AG09309 (cell line): ENCODE data around the gene HIBCH.

Experiments
- DNase-seq: peaks from one replicate; pipeline ENCODE4 v3.0.0-alpha.2; 2010; ENCODE audit warnings: low read depth
- H3K4me3 ChIP-seq: 2 replicates; pipeline ENCODE4 v1.5.1; 2011; ENCODE audit warnings: mild to moderate bottlenecking, low read depth, low read length, moderate library complexity; ENCODE audit not compliant: control insufficient read depth
- TF ChIP-seq, protein P1 (sequence below): IDR thresholded peaks from 2 replicates; pipeline ENCODE4 v1.5.1; 2011; ENCODE audit warnings: mild to moderate bottlenecking, low read depth, low read length, inconsistent platforms; ENCODE audit not compliant: insufficient read depth, control insufficient read depth; ENCODE audit errors: missing control alignments

HIBCH gene

DNA sequence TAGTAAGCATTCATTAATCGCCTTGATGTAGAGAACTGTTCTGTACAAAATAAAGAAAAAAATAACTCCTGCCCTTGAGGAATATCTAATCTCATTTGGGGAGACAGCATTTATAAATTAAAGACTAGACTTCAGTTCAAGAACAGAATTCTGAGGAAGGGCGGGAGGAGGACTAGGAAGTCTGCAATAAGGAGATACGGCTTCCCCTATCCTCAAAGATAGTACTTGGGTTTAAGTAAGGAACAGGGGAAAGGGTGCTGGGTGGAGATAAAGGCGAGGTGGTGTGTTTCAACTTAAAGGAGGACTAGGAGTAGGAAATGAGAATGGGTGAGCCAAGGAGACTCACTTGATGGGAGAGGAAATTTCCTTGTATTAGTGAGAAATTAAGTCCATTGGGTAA, 135.2 kb downstream of the HIBCH start:
- TF ChIP-seq, protein P1, sequence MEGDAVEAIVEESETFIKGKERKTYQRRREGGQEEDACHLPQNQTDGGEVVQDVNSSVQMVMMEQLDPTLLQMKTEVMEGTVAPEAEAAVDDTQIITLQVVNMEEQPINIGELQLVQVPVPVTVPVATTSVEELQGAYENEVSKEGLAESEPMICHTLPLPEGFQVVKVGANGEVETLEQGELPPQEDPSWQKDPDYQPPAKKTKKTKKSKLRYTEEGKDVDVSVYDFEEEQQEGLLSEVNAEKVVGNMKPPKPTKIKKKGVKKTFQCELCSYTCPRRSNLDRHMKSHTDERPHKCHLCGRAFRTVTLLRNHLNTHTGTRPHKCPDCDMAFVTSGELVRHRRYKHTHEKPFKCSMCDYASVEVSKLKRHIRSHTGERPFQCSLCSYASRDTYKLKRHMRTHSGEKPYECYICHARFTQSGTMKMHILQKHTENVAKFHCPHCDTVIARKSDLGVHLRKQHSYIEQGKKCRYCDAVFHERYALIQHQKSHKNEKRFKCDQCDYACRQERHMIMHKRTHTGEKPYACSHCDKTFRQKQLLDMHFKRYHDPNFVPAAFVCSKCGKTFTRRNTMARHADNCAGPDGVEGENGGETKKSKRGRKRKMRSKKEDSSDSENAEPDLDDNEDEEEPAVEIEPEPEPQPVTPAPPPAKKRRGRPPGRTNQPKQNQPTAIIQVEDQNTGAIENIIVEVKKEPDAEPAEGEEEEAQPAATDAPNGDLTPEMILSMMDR: no peak
- no peak for DNase-seq
- no peak overlapping the region for H3K4me3 ChIP-seq

DNA sequence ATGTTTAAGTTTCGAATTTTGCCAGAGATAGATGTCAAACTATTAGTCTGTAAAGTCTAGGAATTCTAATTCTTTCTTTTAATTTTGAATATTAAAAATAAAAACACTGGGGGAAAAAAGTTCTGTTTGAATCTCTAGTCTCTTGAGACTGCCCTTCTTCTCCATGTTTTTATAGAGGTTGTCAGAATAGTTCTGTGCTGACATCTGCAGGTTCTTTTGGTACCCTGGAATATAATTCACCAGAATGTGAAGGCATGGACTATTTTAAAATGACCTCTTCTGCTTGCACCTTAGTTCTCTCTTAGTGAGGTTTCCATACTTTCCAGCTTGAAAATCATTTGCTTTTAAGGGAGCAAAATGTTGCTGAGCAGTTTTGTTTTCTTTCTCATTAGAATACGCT, 136.1 kb downstream of the HIBCH start:
- no peak overlapping the region for H3K4me3 ChIP-seq
- DNase-seq: no peak
- TF ChIP-seq, protein P1: peak; percentile 8

DNA sequence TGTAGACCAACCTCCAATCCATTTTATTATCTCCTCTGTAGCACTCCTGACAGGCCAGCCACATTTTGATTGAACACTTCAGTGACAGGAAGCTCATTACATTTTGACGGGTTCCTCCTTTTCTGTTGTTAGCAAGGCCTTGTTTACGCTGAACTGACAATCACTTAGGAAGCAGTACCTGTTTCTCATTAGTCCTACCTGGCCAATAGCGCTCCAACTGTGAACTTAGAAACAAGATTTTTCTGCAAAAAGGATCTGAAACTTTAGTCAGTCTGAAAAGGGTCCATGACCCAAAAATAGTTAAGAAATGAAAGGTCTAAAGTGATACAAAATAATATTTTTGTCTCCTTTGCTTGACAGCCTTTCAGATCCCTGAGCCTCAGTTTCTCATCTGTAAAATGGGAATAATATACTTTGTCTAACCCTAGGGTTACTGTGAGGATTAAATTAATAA, 137.5 kb downstream of the HIBCH start:
- no peak for DNase-seq
- no peak overlapping the region for H3K4me3 ChIP-seq
- TF ChIP-seq, protein P1: no peak

DNA sequence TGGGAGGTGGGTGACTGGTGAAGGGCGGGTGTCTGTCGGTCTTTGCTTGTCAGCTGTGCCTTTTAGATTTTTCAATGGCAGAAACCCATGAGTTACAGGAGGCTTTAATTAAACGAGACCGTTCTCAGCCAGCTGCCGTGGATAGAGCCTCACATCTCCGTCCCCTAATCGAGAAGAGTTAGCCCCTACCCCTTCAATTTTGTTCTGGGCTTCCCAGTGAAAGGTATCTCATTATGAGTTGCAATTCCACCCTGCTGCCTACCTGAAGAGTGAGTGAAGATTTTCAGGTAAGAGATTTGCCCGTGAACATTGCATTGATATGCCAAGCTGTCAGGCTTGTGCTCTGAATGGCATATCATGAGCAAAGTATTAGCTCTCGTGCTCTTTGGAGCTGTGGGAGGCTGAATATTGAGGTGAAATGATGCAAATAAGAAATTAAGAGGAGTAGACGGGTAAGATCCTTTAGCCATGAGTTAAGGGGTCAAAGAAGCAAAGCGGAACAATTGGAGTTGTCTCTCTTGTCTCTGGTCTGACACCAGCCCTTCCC, 138.4 kb downstream of the HIBCH start:
- TF ChIP-seq, protein P1: no peak
- H3K4me3 ChIP-seq: peak overlapping the region; percentile 48
- no peak for DNase-seq

DNA sequence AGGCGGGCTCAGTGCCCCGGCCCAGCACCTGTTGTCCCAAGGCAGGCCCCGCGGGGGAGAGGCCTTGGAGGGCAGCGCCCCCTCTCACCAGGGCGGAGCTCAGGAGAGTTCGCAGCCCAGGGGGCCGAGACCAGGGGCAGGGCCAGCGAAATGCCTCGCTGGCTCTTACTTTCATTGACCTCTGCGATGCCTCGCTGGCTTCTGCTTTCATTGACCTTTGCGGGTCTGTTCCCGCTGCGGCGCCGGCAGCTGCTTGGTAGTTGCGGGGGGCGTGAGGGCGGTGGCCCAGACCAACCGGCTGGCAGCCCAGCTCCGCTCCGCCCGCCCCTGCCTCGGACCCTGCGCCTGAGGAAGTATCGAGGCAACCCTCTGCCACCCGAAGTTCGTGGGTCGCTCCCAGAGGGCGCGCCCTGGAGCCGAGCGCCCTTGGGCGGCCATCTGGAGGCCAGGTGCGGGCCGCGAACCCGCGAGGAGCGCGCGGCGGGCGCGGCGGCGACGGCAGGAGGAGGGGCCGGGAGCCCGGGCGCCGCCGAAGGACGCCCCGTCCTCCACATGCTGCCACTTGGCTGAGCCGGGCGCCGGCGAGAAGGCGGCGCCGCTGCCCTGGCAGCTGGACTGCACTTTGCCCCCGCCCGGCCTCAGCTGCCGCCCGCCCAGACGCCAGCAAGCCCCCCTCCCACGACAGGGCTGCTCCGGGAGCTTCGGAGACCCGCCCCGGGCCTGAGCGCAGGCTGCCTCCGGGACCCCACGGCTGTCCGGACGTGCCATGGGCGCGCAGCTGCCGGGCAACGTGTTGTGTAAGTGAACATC, 139.1 kb downstream of the HIBCH start:
- TF ChIP-seq, protein P1: peak; percentile 39
- peak overlapping the region; percentile 48 for H3K4me3 ChIP-seq
- DNase-seq: no peak

DNA sequence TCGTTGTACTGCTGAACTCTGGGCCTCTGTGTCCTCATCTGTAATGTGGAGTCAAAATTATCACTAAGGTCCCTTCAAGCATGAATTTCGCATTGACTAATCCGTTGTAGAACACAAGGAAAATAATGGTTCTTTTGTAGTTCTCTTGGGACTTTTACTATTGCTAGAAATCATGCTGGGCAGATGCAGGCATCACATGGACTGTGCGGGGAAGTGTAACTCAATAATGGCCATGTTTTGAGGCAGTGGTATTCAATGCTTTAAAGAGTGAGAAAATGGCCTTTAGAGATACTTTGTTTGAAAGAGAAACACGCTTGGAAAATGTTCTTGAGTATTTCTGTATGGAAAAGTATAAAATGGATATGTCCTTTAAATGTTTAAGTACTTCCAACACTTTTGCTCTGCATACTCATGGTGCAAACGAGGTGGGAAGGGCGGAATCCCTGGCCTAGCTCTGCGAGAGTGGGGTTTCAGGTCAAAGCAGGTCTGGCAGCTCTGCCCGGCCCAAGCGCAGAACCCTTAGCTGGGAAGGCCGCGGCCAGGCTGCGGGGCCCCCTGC, 139.8 kb downstream of the HIBCH start:
- TF ChIP-seq, protein P1: no peak
- peak overlapping the region; percentile 48 for H3K4me3 ChIP-seq
- DNase-seq: no peak
